Heart left ventricle (tissue), 16 donors: ENCODE results near the gene KLK13. TPM values are rescaled to one million over a fixed set of nuclear protein-coding genes. Genes with fewer than 3 reads are reported as not detected.

ENCODE experiments used
- ATAC-seq, 4 donors: fragments of 200-7000 bp; cut with Tn5 transposase; one replicate each; pipeline ENCODE4 v1.9.1; 2020 to 2022; ENCODE audit warnings: moderate library complexity in 4 of 4, mild to moderate bottlenecking in 3 of 4, moderate number of reproducible peaks in 1 of 4
- DNase-seq, 5 donors: peaks; one replicate each; pipeline ENCODE4 v3.0.0-alpha.2; 2020
- H3K27ac ChIP-seq, 12 donors: fragments of 200-600 bp; sonication (generic) in 4 of 12; one replicate each; pipeline versions ENCODE4 v1.5.0 to v1.8.0; 2016 to 2022; ENCODE audit warnings: mild to moderate bottlenecking in 2 of 12
- H3K27me3 ChIP-seq, 9 donors: fragments of 200-600 bp; sonication (generic) in 2 of 9; one replicate each; pipeline versions ENCODE4 v1.5.1 to v1.8.0; 2016 to 2022; ENCODE audit warnings: mild to moderate bottlenecking in 3 of 9
- H3K36me3 ChIP-seq, 9 donors: fragments of 200-600 bp; sonication (generic) in 2 of 9; one replicate each; pipeline versions ENCODE4 v1.5.0 to v1.8.0; 2018 to 2022; ENCODE audit warnings: mild to moderate bottlenecking in 2 of 9
- H3K4me1 ChIP-seq, 12 donors: fragments of 200-600 bp; sonication (generic) in 4 of 12; one replicate each; pipeline versions ENCODE4 v1.5.0 to v1.8.0; 2016 to 2022; ENCODE audit warnings: mild to moderate bottlenecking in 3 of 12
- H3K4me3 ChIP-seq, 12 donors: fragments of 200-600 bp; sonication (generic) in 4 of 12; one replicate each; pipeline versions ENCODE4 v1.5.0 to v1.8.0; 2017 to 2022; ENCODE audit warnings: mild to moderate bottlenecking in 9 of 12, moderate library complexity in 4 of 12
- H3K9me3 ChIP-seq, 12 donors: fragments of 200-600 bp; sonication (generic) in 4 of 12; one replicate each; pipeline versions ENCODE4 v1.5.0 to v1.8.0; 2016 to 2022; ENCODE audit warnings: mild to moderate bottlenecking in 1 of 12
- POLR2A ChIP-seq, 2 donors: fragments of 450-650 bp; IDR thresholded peaks; one replicate each; pipeline ENCODE4 v1.6.1; 2017; ENCODE audit warnings: antibody characterized with exemption in 2 of 2, mild to moderate bottlenecking in 2 of 2, moderate library complexity in 2 of 2
- WGBS, 4 donors: extraction: QIAGEN DNeasy Blood & Tissue Kit in 2 of 4; methylation state at CpG; one replicate each; pipeline versions ENCODE4 v1.1.5 to v1.1.7; 2013 to 2018; 5-methylcytosine and 5-hydroxymethylcytosine counted together
- intact Hi-C, 10 donors: fragments of 100-400 bp; cut with DNase I; formaldehyde crosslinking; loops; one replicate each; pipeline versions ENCODE4 v1.11.1 to v1.14.2; 2022
- polyA plus RNA-seq, 2 donors: library from polyadenylated mRNA; stranded (reverse); fragments of 200-250 nt; gene quantifications; one replicate each; pipeline ENCODE4 v1.2.3, GENCODE V29; 2013
- total RNA-seq, 9 donors: library from RNA; depleted of rRNA in 2 of 9; stranded (reverse); fragments of >200 nt in 2 of 9; fragmentation: NEBNext Ultra II Directional in 3 of 9; extraction: Animal tissue kit (Norgen Biotek cat#: 25700) in 3 of 9; gene quantifications; one replicate each; pipeline versions ENCODE4 v1.1.0 to v1.2.4, GENCODE V29; 2016 to 2023
- TF ChIP-seq, protein P1 (sequence below), 12 donors: fragments of 200-600 bp; sonication (generic) in 4 of 12; IDR thresholded peaks; one replicate each; pipeline versions ENCODE4 v1.5.0 to v1.8.0; 2018 to 2022; ENCODE audit warnings: antibody characterized with exemption in 12 of 12, mild to moderate bottlenecking in 5 of 12
- donor health status: ischemic (EF 13 %, LVEDD 7.1; RV severe dilation, severe dysfunction).
- donor health status: healthy with polysubstance abuse.
- donor health status: DM: no; HTN: yes; CAD: no.
- donor health status: DM: no; HTN: no; CAD: no.
- donor health status: ischemic (EF 25% LVEDD 6.9; RV normal size, moderate dysfunction).
- donor health status: ischemic (EF 25% LVEDD 5.7; RV mildly dilated, moderate dysfunction).
- donor health status: healthy.
- donor health status: DM: yes; HTN: yes; CAD: no.
- donor health status: ischemic (EF 35%, LVEDD 5.7; RV mildly dilated, moderate dysfunction).
- donor health status: nonischemic (EF 11% LVEDD 7.7; RV severe dilation, severe dysfunction).
- donor health status: DM: yes; HTN: yes; CAD: no.
- donor health status: PGD.
- donor health status: ischemic (EF 29% LVEDD 5.4; RV normal size, mild dysfunction).
- donor health status: nonischemic (EF 23%, LVEDD 6.1; RV moderate dilation, normal function).

KLK13 gene
- total and polyA plus RNA-seq, 11 donors: 0.90 to 2.2 TPM; not detected in 9

DNA sequence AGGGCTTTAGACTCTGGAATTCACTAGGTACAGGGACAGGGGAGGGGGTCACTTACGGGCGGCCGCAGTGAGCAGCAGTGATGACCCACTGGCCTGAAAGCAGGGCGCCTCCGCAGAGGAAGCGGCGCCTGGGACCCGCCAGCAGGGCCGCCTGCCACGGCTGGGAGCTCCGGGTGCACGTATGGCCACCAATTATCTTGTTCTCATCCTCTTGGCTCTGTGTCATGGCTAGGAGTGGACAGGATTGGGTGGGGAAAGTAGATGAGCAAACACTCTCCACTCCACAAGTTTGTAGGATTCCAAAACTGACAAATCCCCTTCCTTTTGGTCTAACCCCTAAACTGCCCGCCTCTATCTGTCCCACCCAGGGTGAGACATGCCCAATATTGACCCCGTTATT lies 16.6 kb upstream of the KLK13 start:
- 79 to 85% (median 80%) methylated on average over 9 to 14 of the region's 14 CpGs for WGBS, 4 donors
- intact Hi-C loops: loop anchor here in 1 of 10 donors (5.0 kb wide), 1 partner anchor 49 kb away; no protein-coding TSS in a partner anchor

DNA sequence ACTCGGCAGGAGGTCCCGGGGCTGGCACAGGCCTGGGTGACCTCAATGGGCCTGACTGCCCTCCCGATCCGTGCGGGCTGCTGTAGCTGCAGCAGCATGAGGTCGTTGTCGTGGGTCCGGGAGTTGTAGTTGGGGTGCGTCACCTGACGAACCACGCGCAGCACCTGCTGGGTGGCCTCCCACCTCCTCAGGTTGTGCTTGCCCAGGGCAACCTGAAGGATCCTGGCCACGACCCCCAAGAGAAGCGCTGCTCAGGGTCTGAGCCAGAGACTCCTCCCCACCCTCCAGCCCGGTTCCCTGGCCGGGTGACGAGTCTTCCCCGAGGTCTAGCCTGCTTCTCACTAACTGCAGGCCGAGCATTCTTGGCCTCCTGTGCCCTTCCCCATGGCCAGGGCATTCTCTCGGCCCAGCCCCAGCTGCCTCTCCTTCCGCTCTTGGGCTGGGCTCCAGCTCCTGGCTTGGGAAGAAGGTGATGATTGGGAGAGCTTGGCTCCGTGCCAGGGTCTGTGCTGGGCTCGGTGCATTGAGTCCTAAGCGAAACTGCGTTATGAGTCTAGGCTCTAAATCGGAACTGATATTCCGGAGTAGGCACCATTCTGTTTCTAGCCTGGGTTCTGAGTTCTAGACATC lies 14.7 kb upstream of the KLK13 start:
- DNase-seq (peak; percentile 40 to 89 (median 83)), ATAC-seq (peak; percentile 26 to 91 (median 84))
- H3K4me1 ChIP-seq: peaks cover 0 to 8% (median 4%) of the 10 kb centered on the region in 12 donors
- no peak overlapping the region for H3K27ac ChIP-seq
- no peaks in the 10 kb centered on the region for H3K36me3 ChIP-seq
- no peaks in the 10 kb centered on the region for H3K27me3 ChIP-seq
- 64 to 68% (median 65%) methylated on average over 25 to 27 of the region's 27 CpGs for WGBS, 4 donors
- intact Hi-C loops: loop anchor here in 1 of 10 donors (5.0 kb wide), 1 partner anchor 47 kb away; no protein-coding TSS in a partner anchor
- H3K4me3 ChIP-seq: no peak overlapping the region
- TF ChIP-seq, protein P1, sequence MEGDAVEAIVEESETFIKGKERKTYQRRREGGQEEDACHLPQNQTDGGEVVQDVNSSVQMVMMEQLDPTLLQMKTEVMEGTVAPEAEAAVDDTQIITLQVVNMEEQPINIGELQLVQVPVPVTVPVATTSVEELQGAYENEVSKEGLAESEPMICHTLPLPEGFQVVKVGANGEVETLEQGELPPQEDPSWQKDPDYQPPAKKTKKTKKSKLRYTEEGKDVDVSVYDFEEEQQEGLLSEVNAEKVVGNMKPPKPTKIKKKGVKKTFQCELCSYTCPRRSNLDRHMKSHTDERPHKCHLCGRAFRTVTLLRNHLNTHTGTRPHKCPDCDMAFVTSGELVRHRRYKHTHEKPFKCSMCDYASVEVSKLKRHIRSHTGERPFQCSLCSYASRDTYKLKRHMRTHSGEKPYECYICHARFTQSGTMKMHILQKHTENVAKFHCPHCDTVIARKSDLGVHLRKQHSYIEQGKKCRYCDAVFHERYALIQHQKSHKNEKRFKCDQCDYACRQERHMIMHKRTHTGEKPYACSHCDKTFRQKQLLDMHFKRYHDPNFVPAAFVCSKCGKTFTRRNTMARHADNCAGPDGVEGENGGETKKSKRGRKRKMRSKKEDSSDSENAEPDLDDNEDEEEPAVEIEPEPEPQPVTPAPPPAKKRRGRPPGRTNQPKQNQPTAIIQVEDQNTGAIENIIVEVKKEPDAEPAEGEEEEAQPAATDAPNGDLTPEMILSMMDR (IDR thresholded peaks at IDR 0.05): no peak
- no peak for TF ChIP-seq POLR2A (IDR thresholded peaks at IDR 0.05)
- H3K9me3 ChIP-seq: peaks cover 0 to 2% (median 0%) of the 10 kb centered on the region in 12 donors

More for the DNA sequence above, 16.6 kb upstream of the KLK13 start:
- ATAC-seq (no peak), DNase-seq (no peak)
- Histone ChIP-seq H3K27ac (no peak overlapping the region), H3K27me3 (no peaks in the 10 kb centered on the region), H3K4me1 (peaks cover 0 to 8% (median 4%) of the 10 kb centered on the region in 12 donors), H3K36me3 (no peaks in the 10 kb centered on the region), H3K9me3 (no peaks in the 10 kb centered on the region), H3K4me3 (no peak overlapping the region)
- TF ChIP-seq, protein P1 (IDR thresholded peaks at IDR 0.05): no peak
- TF ChIP-seq POLR2A (IDR thresholded peaks at IDR 0.05): no peak

DNA sequence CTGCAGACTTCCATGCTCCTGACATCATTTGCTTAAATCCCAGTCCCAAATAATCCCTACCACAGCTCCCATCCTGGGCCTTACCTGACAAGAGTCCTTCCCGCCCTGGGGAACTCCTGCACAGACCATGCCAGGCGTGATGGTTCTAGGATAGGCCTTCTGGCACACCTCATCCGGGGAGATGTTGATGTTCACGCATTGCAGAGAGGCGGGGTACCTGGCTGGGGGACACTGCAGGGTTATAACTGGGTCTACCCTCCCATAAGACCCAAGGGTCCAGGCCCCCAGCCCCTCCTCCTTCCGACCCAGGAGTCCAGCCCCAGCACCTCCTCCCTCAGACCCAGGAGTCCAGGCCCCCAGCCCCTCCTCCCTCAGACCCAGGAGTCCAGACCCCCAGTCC lies 13.8 kb upstream of the KLK13 start:
- Histone ChIP-seq H3K9me3 (peaks cover 0 to 11% (median 3%) of the 10 kb centered on the region in 12 donors), H3K4me3 (no peak overlapping the region), H3K27me3 (no peaks in the 10 kb centered on the region), H3K4me1 (peaks cover 0 to 8% (median 4%) of the 10 kb centered on the region in 12 donors), H3K27ac (no peak overlapping the region), H3K36me3 (no peaks in the 10 kb centered on the region)
- ATAC-seq: no peak
- WGBS, 4 donors: 92 to 97% (median 94%) methylated on average over 6 of the region's 6 CpGs
- intact Hi-C loops: no loop called here
- no peak for DNase-seq
- TF ChIP-seq, protein P1 (IDR thresholded peaks at IDR 0.05): no peak
- TF ChIP-seq POLR2A (IDR thresholded peaks at IDR 0.05): no peak

DNA sequence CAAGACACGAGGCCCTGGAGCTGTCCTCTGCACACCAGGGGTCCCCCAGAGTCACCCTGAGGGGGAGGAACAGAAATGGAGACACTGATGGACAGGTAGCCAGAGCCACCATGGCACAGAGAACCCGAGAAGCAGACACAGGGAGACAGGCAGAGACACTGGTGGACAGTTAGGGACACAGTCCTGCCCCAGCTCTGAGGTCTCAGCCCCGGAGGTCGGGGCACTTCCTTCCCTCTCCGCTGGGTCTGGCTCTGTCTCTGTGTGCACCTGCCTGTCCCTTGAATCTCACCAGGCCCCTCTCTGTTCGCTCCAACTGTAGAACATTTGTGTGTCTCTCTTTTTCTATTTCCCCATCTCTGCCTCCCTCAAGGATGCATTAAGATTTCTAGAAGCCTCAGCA lies 13.2 kb upstream of the KLK13 start:
- TF ChIP-seq, protein P1 (IDR thresholded peaks at IDR 0.05): no peak
- no peak for TF ChIP-seq POLR2A (IDR thresholded peaks at IDR 0.05)
- no peaks in the 10 kb centered on the region for H3K27me3 ChIP-seq
- no peak for ATAC-seq
- H3K27ac ChIP-seq: no peak overlapping the region
- intact Hi-C loops: no loop called here
- peaks cover 0 to 8% (median 4%) of the 10 kb centered on the region in 12 donors for H3K4me1 ChIP-seq
- DNase-seq: no peak
- no peak overlapping the region for H3K4me3 ChIP-seq
- WGBS, 4 donors: 73 to 86% (median 76%) methylated on average over 6 of the region's 6 CpGs
- H3K9me3 ChIP-seq: peaks cover 0 to 17% (median 3%) of the 10 kb centered on the region in 12 donors
- no peaks in the 10 kb centered on the region for H3K36me3 ChIP-seq
